HL-60 (cell line): ENCODE results near the gene MEX3C.

Source experiments
- DNase-seq, 2 experiments: peaks; one replicate each; pipeline ENCODE4 v3.0.0-alpha.2; 2010 to 2020; ENCODE audit warnings: low read depth in 1 of 2, low spot score in 1 of 2
- H3K27ac ChIP-seq: fragments of 250-450 bp; sonication (Bioruptor Pico); replicated peaks from 2 replicates; pipeline ENCODE4 v1.5.1; 2020; ENCODE audit warnings: mild to moderate bottlenecking, moderate library complexity
- H3K27me3 ChIP-seq: fragments of 250-450 bp; sonication (Bioruptor Pico); 2 replicates; pipeline ENCODE4 v1.5.1; 2021; ENCODE audit warnings: mild to moderate bottlenecking, moderate library complexity; ENCODE audit not compliant: insufficient read depth, poor library complexity, severe bottlenecking
- H3K4me3 ChIP-seq: replicated peaks from 2 replicates; pipeline ENCODE4 v1.5.1; 2011; ENCODE audit warnings: mild to moderate bottlenecking, control low read depth, low read length; ENCODE audit not compliant: insufficient read depth
- CTCF ChIP-seq: IDR thresholded peaks from one replicate; pipeline ENCODE4 v1.5.1; 2011; ENCODE audit warnings: low read length, control low read depth, inconsistent platforms; ENCODE audit not compliant: insufficient read depth
- GABPA ChIP-seq: IDR thresholded peaks from 2 replicates; pipeline ENCODE4 v1.6.1; 2012; ENCODE audit warnings: low read depth
- POLR2AphosphoS5 ChIP-seq: IDR thresholded peaks from 2 replicates; pipeline ENCODE4 v1.6.1; 2012; ENCODE audit warnings: low read depth
- SPI1 ChIP-seq: IDR thresholded peaks from 2 replicates; pipeline ENCODE4 v1.6.1; 2012; ENCODE audit warnings: low read depth, mild to moderate bottlenecking, borderline replicate concordance
- TF ChIP-seq, protein P1 (sequence below): IDR thresholded peaks from 2 replicates; pipeline ENCODE4 v1.6.1; 2012; ENCODE audit warnings: low read depth; ENCODE audit not compliant: insufficient replicate concordance

The MEX3C gene

GRCh38 chr18:51128533-51128932, 68.9 kb downstream of the MEX3C start:
- DNase-seq = no peak
- TF ChIP-seq POLR2AphosphoS5 = no peak
- TF ChIP-seq, protein P1, sequence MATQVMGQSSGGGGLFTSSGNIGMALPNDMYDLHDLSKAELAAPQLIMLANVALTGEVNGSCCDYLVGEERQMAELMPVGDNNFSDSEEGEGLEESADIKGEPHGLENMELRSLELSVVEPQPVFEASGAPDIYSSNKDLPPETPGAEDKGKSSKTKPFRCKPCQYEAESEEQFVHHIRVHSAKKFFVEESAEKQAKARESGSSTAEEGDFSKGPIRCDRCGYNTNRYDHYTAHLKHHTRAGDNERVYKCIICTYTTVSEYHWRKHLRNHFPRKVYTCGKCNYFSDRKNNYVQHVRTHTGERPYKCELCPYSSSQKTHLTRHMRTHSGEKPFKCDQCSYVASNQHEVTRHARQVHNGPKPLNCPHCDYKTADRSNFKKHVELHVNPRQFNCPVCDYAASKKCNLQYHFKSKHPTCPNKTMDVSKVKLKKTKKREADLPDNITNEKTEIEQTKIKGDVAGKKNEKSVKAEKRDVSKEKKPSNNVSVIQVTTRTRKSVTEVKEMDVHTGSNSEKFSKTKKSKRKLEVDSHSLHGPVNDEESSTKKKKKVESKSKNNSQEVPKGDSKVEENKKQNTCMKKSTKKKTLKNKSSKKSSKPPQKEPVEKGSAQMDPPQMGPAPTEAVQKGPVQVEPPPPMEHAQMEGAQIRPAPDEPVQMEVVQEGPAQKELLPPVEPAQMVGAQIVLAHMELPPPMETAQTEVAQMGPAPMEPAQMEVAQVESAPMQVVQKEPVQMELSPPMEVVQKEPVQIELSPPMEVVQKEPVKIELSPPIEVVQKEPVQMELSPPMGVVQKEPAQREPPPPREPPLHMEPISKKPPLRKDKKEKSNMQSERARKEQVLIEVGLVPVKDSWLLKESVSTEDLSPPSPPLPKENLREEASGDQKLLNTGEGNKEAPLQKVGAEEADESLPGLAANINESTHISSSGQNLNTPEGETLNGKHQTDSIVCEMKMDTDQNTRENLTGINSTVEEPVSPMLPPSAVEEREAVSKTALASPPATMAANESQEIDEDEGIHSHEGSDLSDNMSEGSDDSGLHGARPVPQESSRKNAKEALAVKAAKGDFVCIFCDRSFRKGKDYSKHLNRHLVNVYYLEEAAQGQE = no peak
- no peak for TF ChIP-seq CTCF
- no peak for TF ChIP-seq SPI1
- no peak for TF ChIP-seq GABPA
- H3K4me3 ChIP-seq = no peak overlapping the region
- no peaks in the 10 kb centered on the region for H3K27me3 ChIP-seq
- no peak overlapping the region for H3K27ac ChIP-seq

- Histone ChIP-seq H3K27ac (no peak overlapping the region), H3K4me3 (no peak overlapping the region), H3K27me3 (no peaks in the 10 kb centered on the region)
- TF ChIP-seq CTCF = no peak
- TF ChIP-seq POLR2AphosphoS5 = no peak
- no peak for TF ChIP-seq GABPA
- TF ChIP-seq, protein P1 = no peak
- no peak for TF ChIP-seq SPI1
- DNase-seq = no peak
Measured at GRCh38 chr18:51127664-51128063, 69.8 kb downstream of the MEX3C start.

GRCh38 chr18:51125976-51126375, 71.5 kb downstream of the MEX3C start:
- no peak for DNase-seq
- Histone ChIP-seq H3K27me3 (no peaks in the 10 kb centered on the region), H3K27ac (no peak overlapping the region), H3K4me3 (no peak overlapping the region)
- TF ChIP-seq, protein P1 = no peak
- TF ChIP-seq SPI1 = no peak
- TF ChIP-seq CTCF = no peak
- no peak for TF ChIP-seq GABPA
- TF ChIP-seq POLR2AphosphoS5 = no peak
